HG03060 (cell line): ENCODE data around the gene CAV3.

Experiments
- ATAC-seq: cut with Tn5 transposase; IDR thresholded peaks from one replicate; pipeline ENCODE4 v1.9.1; 2021; ENCODE audit warnings: low read depth, moderate number of reproducible peaks; ENCODE audit not compliant: unreplicated experiment

CAV3 gene

GRCh38 chr3:8780279-8780678, 46.7 kb downstream of the CAV3 start:
- no peak for ATAC-seq

GRCh38 chr3:8784676-8785435, 51.3 kb downstream of the CAV3 start:
- ATAC-seq = no peak

- no peak for ATAC-seq
Observed at GRCh38 chr3:8790529-8790928, 56.9 kb downstream of the CAV3 start.

- no peak for ATAC-seq
Observed at GRCh38 chr3:8793242-8793641, 59.6 kb downstream of the CAV3 start.

- no peak for ATAC-seq
Observed at GRCh38 chr3:8794247-8794646, 60.6 kb downstream of the CAV3 start.
